Hepatocyte (in vitro differentiated cells): ENCODE measurements around the gene NEK1.

ENCODE experiments used
- EZH2 ChIP-seq: fragments of 200-600 bp; sonication (generic); IDR thresholded peaks from 2 replicates; pipeline ENCODE4 v1.6.1; 2016; ENCODE audit warnings: antibody characterized with exemption, mild to moderate bottlenecking, borderline replicate concordance
- EZH2phosphoT487 ChIP-seq: fragments of 200-600 bp; sonication (generic); IDR thresholded peaks from one replicate; pipeline ENCODE4 v1.6.1; 2018; ENCODE audit warnings: antibody characterized with exemption, mild to moderate bottlenecking, low read depth, moderate library complexity; ENCODE audit not compliant: unreplicated experiment, severe bottlenecking
- TF ChIP-seq, protein P1 (sequence below): fragments of 200-600 bp; sonication (generic); IDR thresholded peaks from 2 replicates; pipeline ENCODE4 v1.5.1; 2016; ENCODE audit warnings: antibody characterized with exemption, mild to moderate bottlenecking; ENCODE audit not compliant: poor library complexity

DNA sequence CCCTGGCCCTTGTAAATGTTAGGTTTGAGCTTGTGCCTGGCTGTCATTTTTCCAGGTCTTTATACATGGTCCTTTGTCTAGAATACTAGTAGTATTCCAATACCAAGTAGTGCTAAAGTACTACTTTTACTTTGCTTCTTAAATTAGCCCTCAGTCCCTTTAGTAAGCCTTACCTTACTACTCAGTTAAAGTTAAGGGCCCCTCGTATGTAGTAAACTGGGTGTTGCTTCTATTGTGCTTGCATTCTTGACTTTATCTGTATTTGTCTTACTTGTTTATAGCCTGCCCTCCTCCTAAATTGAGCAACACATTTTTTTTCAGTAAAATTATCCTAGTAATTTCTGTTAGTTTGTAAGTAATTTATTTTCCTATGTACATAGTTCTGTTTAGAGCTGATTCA is 33.2 kb upstream of the NEK1 start:
- TF ChIP-seq, protein P1, sequence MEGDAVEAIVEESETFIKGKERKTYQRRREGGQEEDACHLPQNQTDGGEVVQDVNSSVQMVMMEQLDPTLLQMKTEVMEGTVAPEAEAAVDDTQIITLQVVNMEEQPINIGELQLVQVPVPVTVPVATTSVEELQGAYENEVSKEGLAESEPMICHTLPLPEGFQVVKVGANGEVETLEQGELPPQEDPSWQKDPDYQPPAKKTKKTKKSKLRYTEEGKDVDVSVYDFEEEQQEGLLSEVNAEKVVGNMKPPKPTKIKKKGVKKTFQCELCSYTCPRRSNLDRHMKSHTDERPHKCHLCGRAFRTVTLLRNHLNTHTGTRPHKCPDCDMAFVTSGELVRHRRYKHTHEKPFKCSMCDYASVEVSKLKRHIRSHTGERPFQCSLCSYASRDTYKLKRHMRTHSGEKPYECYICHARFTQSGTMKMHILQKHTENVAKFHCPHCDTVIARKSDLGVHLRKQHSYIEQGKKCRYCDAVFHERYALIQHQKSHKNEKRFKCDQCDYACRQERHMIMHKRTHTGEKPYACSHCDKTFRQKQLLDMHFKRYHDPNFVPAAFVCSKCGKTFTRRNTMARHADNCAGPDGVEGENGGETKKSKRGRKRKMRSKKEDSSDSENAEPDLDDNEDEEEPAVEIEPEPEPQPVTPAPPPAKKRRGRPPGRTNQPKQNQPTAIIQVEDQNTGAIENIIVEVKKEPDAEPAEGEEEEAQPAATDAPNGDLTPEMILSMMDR: no peak
- TF ChIP-seq EZH2: no peak
- no peak for TF ChIP-seq EZH2phosphoT487
